Loucy (cell line): ENCODE measurements around the gene AJM1.
A peak's percentile ranks its signal among the peaks of the same experiment; 100 is the strongest.
"Not testable (repeated sequence)": the region's sequence is repeated elsewhere in the genome, so short reads cannot be mapped to it uniquely, and the experiment has no call there.

Source experiments
- H2AFZ ChIP-seq: fragments of 200-600 bp; sonication (generic); 2 replicates; pipeline ENCODE4 v1.6.0; 2016; ENCODE audit warnings: antibody characterized with exemption, mild to moderate bottlenecking, low read length, moderate library complexity
- H3F3A ChIP-seq: fragments of 200-600 bp; 2 replicates; pipeline ENCODE4 v1.6.0; 2016; ENCODE audit warnings: antibody characterized with exemption, low read depth, mild to moderate bottlenecking
- H3K27me3 ChIP-seq: fragments of 200-600 bp; sonication (generic); 2 replicates; pipeline ENCODE4 v1.6.1; 2014; ENCODE audit warnings: low read length, mild to moderate bottlenecking; ENCODE audit not compliant: insufficient read depth, poor library complexity, severe bottlenecking
- H3K36me3 ChIP-seq: fragments of 200-600 bp; sonication (generic); 2 replicates; pipeline ENCODE4 v1.6.1; 2016; ENCODE audit warnings: low read length; ENCODE audit not compliant: insufficient read depth
- H3K4me1 ChIP-seq: fragments of 200-600 bp; sonication (generic); 2 replicates; pipeline ENCODE4 v1.5.1; 2014; ENCODE audit warnings: low read length, mild to moderate bottlenecking; ENCODE audit not compliant: insufficient read depth, poor library complexity, severe bottlenecking
- H3K4me2 ChIP-seq: fragments of 200-600 bp; sonication (generic); 2 replicates; pipeline ENCODE4 v1.6.0; 2014; ENCODE audit warnings: antibody characterized with exemption, low read length, low read depth, mild to moderate bottlenecking; ENCODE audit not compliant: poor library complexity, severe bottlenecking
- H3K4me3 ChIP-seq: fragments of 200-600 bp; sonication (generic); 2 replicates; pipeline ENCODE4 v1.5.1; 2014; ENCODE audit warnings: low read length, mild to moderate bottlenecking, mixed read lengths; ENCODE audit not compliant: poor library complexity, severe bottlenecking
- H3K79me2 ChIP-seq: fragments of 200-600 bp; sonication (generic); 2 replicates; pipeline ENCODE4 v1.6.1; 2014; ENCODE audit warnings: low read length; ENCODE audit not compliant: insufficient read depth
- H3K9ac ChIP-seq: fragments of 200-600 bp; sonication (generic); 2 replicates; pipeline ENCODE4 v1.6.0; 2014; ENCODE audit warnings: mild to moderate bottlenecking, low read depth, low read length, moderate library complexity; ENCODE audit not compliant: poor library complexity, severe bottlenecking
- H3K9me2 ChIP-seq: fragments of 200-600 bp; sonication (generic); replicated peaks from 2 replicates; pipeline ENCODE4 v1.6.1; 2016; ENCODE audit warnings: low read depth, low read length, mixed read lengths
- H3K9me3 ChIP-seq: fragments of 200-600 bp; sonication (generic); 2 replicates; pipeline ENCODE4 v1.6.1; 2014; ENCODE audit warnings: mild to moderate bottlenecking, antibody characterized with exemption, low read length, low read depth; ENCODE audit not compliant: insufficient read depth
- H4K20me1 ChIP-seq: fragments of 200-600 bp; sonication (generic); 2 replicates; pipeline ENCODE4 v1.6.0; 2014; ENCODE audit warnings: antibody characterized with exemption, low read length, mild to moderate bottlenecking; ENCODE audit not compliant: insufficient read depth, poor library complexity, severe bottlenecking
- EZH2phosphoT487 ChIP-seq: fragments of 200-600 bp; IDR thresholded peaks from 2 replicates; pipeline ENCODE4 v1.6.1; 2018; ENCODE audit warnings: antibody characterized with exemption, mild to moderate bottlenecking, moderate library complexity, borderline replicate concordance
- TF ChIP-seq, protein P1 (sequence below): fragments of 200-600 bp; sonication (generic); conservative IDR thresholded peaks from 2 replicates; pipeline ENCODE4 v1.5.1; 2014; ENCODE audit warnings: mild to moderate bottlenecking, antibody characterized with exemption, low read length

Gene AJM1

DNA sequence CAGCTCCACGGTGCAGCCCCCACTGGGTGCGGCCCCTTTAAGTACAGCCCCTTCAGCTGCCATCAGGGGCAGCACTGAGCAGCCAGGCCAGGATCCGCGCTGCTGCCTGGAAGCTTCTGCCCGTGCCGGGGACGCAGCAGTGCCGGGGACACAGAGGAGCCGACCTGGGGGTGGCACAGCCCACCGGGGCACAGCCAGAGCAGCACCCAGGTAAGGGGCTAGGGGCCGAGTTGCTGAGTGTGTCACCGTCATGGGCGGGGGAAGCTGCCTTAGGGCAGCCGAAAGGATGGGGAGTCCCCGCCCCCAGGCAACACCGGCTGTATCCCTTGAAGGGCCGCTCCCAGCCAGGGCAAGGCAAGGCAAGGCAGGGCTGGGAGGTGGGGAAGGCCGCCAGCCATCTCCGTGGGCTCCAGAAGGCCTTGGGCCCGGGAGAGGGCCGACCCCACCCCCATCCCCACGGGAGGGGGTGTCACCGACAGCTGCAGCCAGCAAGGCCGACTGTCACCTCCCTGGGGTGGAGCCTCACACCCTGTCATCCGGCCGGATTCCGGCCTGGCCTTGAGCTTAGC lies at the start of gene AJM1:
Gene AJM1, plus strand, starts transcription at position 99 of the 569 bp plus-strand sequence. CDS start 1,937 bp downstream, outside the sequence.
- not testable (repeated sequence) for H3K36me3 ChIP-seq, H4K20me1 ChIP-seq, H3K27me3 ChIP-seq, H3F3A ChIP-seq, H3K9me3 ChIP-seq, H3K4me1 ChIP-seq, H3K9ac ChIP-seq, H2AFZ ChIP-seq, H3K9me2 ChIP-seq, H3K79me2 ChIP-seq
- TF ChIP-seq, protein P1, sequence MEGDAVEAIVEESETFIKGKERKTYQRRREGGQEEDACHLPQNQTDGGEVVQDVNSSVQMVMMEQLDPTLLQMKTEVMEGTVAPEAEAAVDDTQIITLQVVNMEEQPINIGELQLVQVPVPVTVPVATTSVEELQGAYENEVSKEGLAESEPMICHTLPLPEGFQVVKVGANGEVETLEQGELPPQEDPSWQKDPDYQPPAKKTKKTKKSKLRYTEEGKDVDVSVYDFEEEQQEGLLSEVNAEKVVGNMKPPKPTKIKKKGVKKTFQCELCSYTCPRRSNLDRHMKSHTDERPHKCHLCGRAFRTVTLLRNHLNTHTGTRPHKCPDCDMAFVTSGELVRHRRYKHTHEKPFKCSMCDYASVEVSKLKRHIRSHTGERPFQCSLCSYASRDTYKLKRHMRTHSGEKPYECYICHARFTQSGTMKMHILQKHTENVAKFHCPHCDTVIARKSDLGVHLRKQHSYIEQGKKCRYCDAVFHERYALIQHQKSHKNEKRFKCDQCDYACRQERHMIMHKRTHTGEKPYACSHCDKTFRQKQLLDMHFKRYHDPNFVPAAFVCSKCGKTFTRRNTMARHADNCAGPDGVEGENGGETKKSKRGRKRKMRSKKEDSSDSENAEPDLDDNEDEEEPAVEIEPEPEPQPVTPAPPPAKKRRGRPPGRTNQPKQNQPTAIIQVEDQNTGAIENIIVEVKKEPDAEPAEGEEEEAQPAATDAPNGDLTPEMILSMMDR, result peak; percentile 73
- Histone ChIP-seq H3K4me3 (peak within 1 kb of the TSS; percentile 76), H3K4me2 (peak within 1 kb of the TSS; percentile 82)

DNA sequence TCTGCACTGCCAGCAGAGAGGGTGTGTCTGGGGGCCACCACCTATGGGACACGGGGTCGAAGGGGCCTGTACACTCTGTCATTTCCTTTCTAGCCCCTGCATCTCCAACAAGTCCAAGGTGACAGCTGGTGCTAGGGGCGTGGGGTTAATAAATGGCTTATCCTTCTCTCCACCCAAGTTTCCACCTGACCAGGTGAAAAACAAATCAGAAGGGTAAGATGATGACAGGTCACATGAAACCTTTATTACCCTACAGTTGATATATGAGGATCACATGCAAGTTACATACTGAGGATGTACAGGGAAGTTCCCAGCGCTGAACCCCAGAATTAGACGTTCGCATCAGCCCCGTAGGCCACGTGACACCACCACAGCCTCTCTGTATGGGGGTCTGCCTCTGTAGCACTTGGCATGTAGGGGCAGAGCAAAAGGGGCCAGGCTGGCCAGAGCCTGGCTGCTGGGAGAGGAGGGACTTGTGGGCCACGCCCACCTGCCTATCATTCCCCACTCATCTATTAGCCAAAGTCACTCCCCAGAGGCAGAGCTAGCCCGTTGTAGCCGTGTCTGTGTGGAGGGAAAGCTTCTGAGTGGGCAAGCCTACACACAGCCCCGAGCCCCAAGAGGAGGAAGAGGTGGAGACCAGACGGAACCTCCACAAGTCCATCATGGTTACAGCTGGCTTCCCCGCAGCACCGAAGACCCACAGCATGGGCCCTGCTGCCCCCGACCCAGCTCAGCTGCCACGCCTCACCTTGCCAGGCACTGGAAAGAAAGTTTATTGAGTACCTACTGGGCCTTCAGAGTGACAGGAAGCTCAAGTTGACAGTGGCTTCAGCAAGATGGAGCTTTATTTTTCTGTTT lies 49.0 kb upstream of the AJM1 start:
- no peaks in the 10 kb centered on the region for H3K27me3 ChIP-seq
- peaks cover 9% of the 10 kb centered on the region for H4K20me1 ChIP-seq
- TF ChIP-seq, protein P1, result no peak
- no peak for TF ChIP-seq EZH2phosphoT487
- H3K4me3 ChIP-seq, result no peak overlapping the region
- no peaks in the 10 kb centered on the region for H3F3A ChIP-seq
- no peak overlapping the region for H3K9ac ChIP-seq
- H3K79me2 ChIP-seq, result no peaks in the 10 kb centered on the region; the same call in 1 of the 2 replicates
- H3K9me2 ChIP-seq, result no peaks in the 10 kb centered on the region
- no peak overlapping the region for H2AFZ ChIP-seq
- H3K4me2 ChIP-seq, result no peak overlapping the region
- H3K36me3 ChIP-seq, result no peaks in the 10 kb centered on the region
- H3K9me3 ChIP-seq, result no peaks in the 10 kb centered on the region
- H3K4me1 ChIP-seq, result peaks cover 12% of the 10 kb centered on the region

DNA sequence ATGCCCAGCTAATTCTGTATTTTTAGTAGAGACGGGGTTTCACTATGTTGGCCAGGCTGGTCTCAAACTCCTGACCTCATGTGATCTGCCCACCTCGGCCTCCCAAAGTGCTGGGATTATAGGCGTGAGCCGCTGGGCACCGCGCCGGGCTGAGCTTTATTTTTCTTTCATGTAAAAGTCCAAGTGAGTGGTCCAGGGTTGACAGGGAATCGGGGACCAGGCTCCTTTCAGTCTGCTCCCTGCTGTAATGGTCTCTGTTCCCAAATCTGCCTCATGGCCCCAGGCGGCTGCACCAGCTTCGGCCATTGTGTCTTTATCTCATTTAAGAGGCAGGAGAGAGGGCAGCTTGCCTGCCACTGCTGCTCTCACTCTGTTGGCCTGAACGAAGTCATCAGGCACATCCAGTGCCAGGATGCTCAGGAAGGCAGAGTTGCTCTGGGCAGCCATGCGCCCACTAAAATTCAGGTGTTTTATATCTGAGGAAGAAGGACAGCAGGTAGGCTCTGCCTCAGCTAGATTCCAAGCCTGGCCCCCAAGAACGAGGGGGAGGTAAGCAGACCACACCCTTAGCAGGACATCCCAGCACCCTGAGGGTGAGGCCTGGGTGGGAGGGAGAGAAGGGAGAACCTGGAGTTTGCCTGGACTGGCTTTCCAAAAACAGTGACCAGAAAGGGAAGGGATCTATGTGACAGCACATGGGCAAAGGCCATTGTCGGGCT lies 47.8 kb upstream of the AJM1 start:
- Histone ChIP-seq H3K4me1 (peaks cover 11% of the 10 kb centered on the region), H3F3A (no peaks in the 10 kb centered on the region), H3K4me3 (no peak overlapping the region), H3K36me3 (no peaks in the 10 kb centered on the region), H3K79me2 (no peaks in the 10 kb centered on the region; the same call in 1 of the 2 replicates), H2AFZ (no peak overlapping the region), H3K9ac (no peak overlapping the region), H3K27me3 (no peaks in the 10 kb centered on the region), H3K9me2 (no peaks in the 10 kb centered on the region), H3K9me3 (no peaks in the 10 kb centered on the region), H4K20me1 (peaks cover 9% of the 10 kb centered on the region), H3K4me2 (no peak overlapping the region)
- TF ChIP-seq EZH2phosphoT487, result no peak
- TF ChIP-seq, protein P1, result no peak
